GM19372 (cell line): ENCODE measurements around the gene AP3S2.
"Not testable (repeated sequence)": the region's sequence is repeated elsewhere in the genome, so short reads cannot be mapped to it uniquely, and the experiment has no call there.

Experiments
- ATAC-seq: cut with Tn5 transposase; IDR thresholded peaks from one replicate; pipeline ENCODE4 v1.9.1; 2021; ENCODE audit warnings: mild to moderate bottlenecking, low read depth, moderate library complexity; ENCODE audit not compliant: unreplicated experiment

The AP3S2 gene

DNA sequence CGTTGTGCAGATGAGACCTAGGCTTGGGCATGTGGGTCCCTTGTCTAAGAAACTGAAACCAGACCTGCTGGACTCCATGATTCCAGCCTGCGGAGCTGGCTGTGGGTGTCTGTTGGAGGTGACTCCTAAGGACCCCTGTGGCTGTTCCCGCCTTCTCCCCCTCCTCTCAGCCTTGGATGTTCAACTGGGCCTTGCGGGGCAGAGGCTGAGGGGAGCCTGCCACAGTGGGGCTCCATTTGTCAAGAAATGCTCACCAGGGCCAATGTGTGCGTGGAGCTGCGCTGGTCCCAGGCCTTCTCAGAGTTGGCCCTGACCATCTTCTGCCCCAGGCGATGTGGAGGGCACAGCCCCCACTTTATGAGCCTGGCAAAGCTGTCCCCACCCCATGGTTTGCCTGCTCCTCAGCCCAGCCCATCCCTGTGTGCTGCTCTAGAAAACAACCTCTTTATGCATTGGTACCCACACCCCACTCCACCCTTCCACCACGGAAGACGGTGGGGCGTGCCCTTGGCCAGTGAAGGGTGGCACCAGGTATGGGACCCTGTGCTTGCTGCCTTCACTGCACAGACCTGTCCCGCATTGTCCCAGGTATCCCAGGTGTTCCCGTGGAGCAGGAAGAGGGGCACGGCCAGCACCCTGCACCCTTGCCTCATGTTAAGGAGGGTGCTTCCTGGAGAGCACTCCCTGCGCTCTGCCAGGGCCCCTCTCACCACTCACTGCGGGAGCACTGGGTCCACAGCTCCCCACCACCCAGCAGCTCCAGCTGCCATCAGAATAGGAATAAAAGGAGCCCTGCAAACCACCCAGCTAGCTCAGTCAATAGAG lies 109.7 kb downstream of the AP3S2 start:
- ATAC-seq = no peak

DNA sequence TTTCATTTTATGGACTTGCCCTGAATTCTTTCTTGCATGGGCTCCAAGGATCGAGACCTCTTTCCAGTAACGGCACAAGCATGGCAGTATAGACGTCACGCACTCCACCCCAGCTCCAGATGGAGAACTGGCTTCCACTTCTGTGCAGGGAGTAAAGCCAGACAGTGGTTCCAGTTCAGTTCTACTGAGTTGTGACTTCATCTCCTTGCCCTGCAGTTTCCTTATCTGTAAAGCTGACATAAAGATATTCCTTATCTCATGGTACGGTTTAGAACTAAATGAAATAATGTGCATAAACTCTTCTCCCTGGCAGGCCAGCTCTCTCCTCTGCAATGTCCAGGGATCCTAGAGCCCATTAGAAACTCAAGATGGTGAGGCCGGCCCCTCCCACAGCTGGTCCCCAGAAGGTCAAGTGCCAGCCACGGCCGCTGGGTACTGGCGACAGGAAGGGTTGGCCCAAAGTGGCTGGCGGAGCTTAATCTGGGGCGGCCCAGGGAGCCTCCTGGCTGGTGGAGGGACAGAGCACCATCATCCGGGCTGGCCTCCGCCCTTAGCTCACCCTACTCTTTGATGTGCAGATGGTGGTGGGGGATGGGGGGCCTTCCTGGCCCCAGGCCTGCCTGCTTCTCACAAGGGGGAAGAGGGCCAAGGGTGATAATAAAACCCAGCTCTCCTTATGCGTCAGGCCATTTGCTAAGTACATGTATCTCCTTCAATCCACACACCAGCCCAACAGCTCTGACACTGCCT lies 110.5 kb downstream of the AP3S2 start:
- no peak for ATAC-seq

DNA sequence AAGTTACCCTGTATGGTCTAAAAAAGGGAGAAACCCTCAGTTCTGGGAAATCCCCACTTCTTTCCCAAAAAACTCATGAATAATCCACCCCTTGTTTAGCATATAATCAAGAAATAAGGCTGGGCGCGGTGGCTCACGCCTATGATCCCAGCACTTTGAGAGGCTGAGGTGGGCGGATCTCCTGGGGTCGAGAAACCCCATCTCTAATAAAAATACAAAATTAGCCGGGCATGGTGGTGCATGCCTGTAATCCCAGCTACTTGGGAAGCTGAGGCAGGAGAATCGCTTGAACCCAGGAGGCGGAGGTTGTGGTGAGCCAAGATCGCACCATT lies 111.2 kb downstream of the AP3S2 start:
- ATAC-seq = not testable (repeated sequence)

DNA sequence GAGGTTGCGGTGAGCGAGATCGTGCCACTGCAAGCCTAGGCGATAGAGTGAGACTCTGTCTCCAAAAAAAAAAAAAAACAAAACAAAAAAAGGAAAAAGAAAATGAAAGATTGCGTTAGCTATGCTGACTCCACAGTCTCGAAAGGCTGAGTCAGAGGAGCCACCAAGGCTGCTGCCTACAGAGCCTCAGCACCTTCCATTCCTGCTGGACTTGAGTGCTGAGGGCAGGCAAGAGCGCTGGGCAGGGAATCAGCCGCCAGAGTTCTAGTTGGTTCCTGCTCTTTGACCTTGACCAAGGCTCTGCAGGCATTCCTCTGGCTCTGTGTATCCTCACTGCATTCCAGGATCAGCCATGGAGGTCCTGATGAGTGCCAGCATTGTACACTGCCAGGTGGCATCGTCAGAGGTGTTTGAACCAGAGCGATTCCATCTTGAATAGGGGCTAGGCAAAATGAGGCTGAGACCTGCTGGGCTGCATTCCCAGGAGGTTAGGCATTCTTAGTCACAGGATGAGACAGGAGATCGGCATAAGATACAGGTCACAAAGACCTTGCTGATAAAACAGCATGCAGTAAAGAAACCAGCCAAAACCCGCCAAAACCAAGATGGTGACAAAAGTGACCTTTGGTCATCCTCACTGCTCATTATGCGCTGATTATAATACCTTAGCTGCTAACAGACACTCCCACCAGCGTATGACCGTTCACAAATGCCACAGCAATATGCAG lies 111.7 kb downstream of the AP3S2 start:
- ATAC-seq = no peak

DNA sequence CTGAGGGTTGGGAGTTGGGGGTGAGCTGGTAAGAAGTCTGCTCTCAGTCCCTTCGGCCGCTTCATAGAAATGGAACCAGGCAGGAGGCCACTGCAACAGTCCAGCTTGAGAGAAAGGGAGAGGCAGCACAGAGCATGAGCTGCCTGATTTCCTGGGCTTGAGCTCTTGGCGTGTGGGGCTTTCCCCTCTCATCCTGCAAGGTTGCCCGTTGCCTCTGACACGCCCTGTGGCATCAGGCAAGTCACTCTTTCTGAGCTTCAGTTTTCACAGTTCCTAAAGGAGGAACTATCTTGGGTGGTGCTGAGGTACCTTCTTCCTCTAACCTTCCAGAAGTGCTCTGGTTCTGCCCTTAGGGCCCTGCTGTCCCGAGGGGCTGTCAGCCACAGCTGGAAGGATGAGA lies 112.7 kb downstream of the AP3S2 start:
- no peak for ATAC-seq

DNA sequence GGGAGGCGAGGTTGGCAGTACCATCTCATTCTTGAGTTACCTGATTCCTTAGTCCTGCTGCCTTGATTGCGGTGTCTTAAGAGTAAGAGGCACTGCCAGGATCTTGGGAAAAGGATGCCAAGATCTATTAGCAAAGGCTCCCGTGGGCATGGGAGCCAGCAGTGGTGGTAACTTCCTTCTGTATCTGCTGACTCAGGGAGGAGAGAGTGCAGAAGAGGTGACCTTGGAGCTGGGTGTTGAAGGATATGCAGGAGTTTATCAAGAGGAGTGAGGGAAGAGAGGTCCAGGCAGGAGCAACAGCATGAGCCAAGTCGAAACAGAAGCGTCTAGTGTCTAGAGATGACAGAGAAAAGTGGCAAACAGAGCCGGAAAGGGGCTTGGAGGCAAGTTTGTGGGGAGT lies 113.2 kb downstream of the AP3S2 start:
- no peak for ATAC-seq
